ENCODE data around the gene SDSL. TPM values are rescaled to one million over a fixed set of nuclear protein-coding genes. Genes with fewer than 3 reads are reported as not detected.

The SDSL gene
- total and polyA plus RNA-seq, 4 donors, result 3.8 to 13.4 (median 6.8) TPM

- ATAC-seq (ENCODE audit: low FRiP score), result no peak
- H3K36me3 ChIP-seq (ENCODE audit: control insufficient read depth in 1 of 2, insufficient read depth in 2 of 2, low read length in 1 of 2), result no peaks in the 10 kb centered on the region
- no peaks in the 10 kb centered on the region for H3K4me1 ChIP-seq (ENCODE audit: control insufficient read depth in 1 of 2, insufficient read depth in 2 of 2, low read length in 2 of 2)
- no peaks in the 10 kb centered on the region for H3K9me3 ChIP-seq (ENCODE audit: control insufficient read depth, low read length)
- 87 to 88% methylated on average over 4 of the region's 4 CpGs for WGBS, 2 donors
- intact Hi-C loops (cut with DNase I), result no loop called here
- H3K27ac ChIP-seq (ENCODE audit: low read depth in 1 of 2, low read length in 2 of 2), result no peak overlapping the region
- no peak for DNase-seq
- no peaks in the 10 kb centered on the region for H3K27me3 ChIP-seq (ENCODE audit: control insufficient read depth in 1 of 2, insufficient read depth in 2 of 2, low read length in 1 of 2)
- H3K4me3 ChIP-seq (ENCODE audit: low read length in 2 of 2), result no peak overlapping the region
These were observed 21.8 kb upstream of the SDSL start for GRCh38 chr12:113400362-113400761.

- Histone ChIP-seq H3K36me3 (ENCODE audit: control insufficient read depth in 1 of 2, insufficient read depth in 2 of 2, low read length in 1 of 2) (no peaks in the 10 kb centered on the region), H3K4me1 (ENCODE audit: control insufficient read depth in 1 of 2, insufficient read depth in 2 of 2, low read length in 2 of 2) (no peaks in the 10 kb centered on the region), H3K4me3 (ENCODE audit: low read length in 2 of 2) (no peak overlapping the region), H3K27me3 (ENCODE audit: control insufficient read depth in 1 of 2, insufficient read depth in 2 of 2, low read length in 1 of 2) (no peaks in the 10 kb centered on the region), H3K9me3 (ENCODE audit: control insufficient read depth, low read length) (no peaks in the 10 kb centered on the region), H3K27ac (ENCODE audit: low read depth in 1 of 2, low read length in 2 of 2) (no peak overlapping the region)
- 70 to 76% methylated on average over 13 of the region's 13 CpGs for WGBS, 2 donors
- DNase-seq, result no peak
- ATAC-seq (ENCODE audit: low FRiP score), result no peak
- intact Hi-C loops (cut with DNase I), result no loop called here
These were observed 20.8 kb upstream of the SDSL start for GRCh38 chr12:113401066-113402000.

GRCh38 chr12:113402586-113403260, 19.5 kb upstream of the SDSL start:
- Histone ChIP-seq H3K36me3 (ENCODE audit: control insufficient read depth in 1 of 2, insufficient read depth in 2 of 2, low read length in 1 of 2) (no peaks in the 10 kb centered on the region), H3K27ac (ENCODE audit: low read depth in 1 of 2, low read length in 2 of 2) (no peak overlapping the region), H3K9me3 (ENCODE audit: control insufficient read depth, low read length) (no peaks in the 10 kb centered on the region), H3K4me3 (ENCODE audit: low read length in 2 of 2) (no peak overlapping the region), H3K27me3 (ENCODE audit: control insufficient read depth in 1 of 2, insufficient read depth in 2 of 2, low read length in 1 of 2) (no peaks in the 10 kb centered on the region), H3K4me1 (ENCODE audit: control insufficient read depth in 1 of 2, insufficient read depth in 2 of 2, low read length in 2 of 2) (no peaks in the 10 kb centered on the region)
- intact Hi-C loops (cut with DNase I), result no loop called here
- 93% methylated on average over 23 of the region's 23 CpGs for WGBS, 2 donors
- ATAC-seq (ENCODE audit: low FRiP score) (no peak), DNase-seq (no peak)

GRCh38 chr12:113403435-113404415, 18.5 kb upstream of the SDSL start, which contains the start of gene SDS:
Gene SDS, minus strand, starts transcription at chr12:113403887. Its CDS starts 4,179 bp downstream, at chr12:113399708.
- ATAC-seq (ENCODE audit: low FRiP score) (peak; percentile 56), DNase-seq (peak in 1 of 2 donors; percentile 80)
- Histone ChIP-seq H3K36me3 (ENCODE audit: control insufficient read depth in 1 of 2, insufficient read depth in 2 of 2, low read length in 1 of 2) (no peaks in the 10 kb centered on the region), H3K27me3 (ENCODE audit: control insufficient read depth in 1 of 2, insufficient read depth in 2 of 2, low read length in 1 of 2) (no peaks in the 10 kb centered on the region), H3K4me1 (ENCODE audit: control insufficient read depth in 1 of 2, insufficient read depth in 2 of 2, low read length in 2 of 2) (no peaks in the 10 kb centered on the region), H3K27ac (ENCODE audit: low read depth in 1 of 2, low read length in 2 of 2) (no peak within 1 kb of the TSS), H3K9me3 (ENCODE audit: control insufficient read depth, low read length) (no peaks in the 10 kb centered on the region), H3K4me3 (ENCODE audit: low read length in 2 of 2) (no peak within 1 kb of the TSS)
- 27 to 32% methylated on average over 14 of the region's 14 CpGs for WGBS, 2 donors
- intact Hi-C loops (cut with DNase I), result no loop called here

- Histone ChIP-seq H3K4me3 (ENCODE audit: low read length in 2 of 2) (no peak overlapping the region), H3K27ac (ENCODE audit: low read depth in 1 of 2, low read length in 2 of 2) (no peak overlapping the region), H3K9me3 (ENCODE audit: control insufficient read depth, low read length) (no peaks in the 10 kb centered on the region), H3K27me3 (ENCODE audit: control insufficient read depth in 1 of 2, insufficient read depth in 2 of 2, low read length in 1 of 2) (no peaks in the 10 kb centered on the region), H3K4me1 (ENCODE audit: control insufficient read depth in 1 of 2, insufficient read depth in 2 of 2, low read length in 2 of 2) (no peaks in the 10 kb centered on the region), H3K36me3 (ENCODE audit: control insufficient read depth in 1 of 2, insufficient read depth in 2 of 2, low read length in 1 of 2) (no peaks in the 10 kb centered on the region)
- DNase-seq (no peak), ATAC-seq (ENCODE audit: low FRiP score) (no peak)
- WGBS, 2 donors, result 63 to 67% methylated on average over 3 of the region's 3 CpGs
- intact Hi-C loops (cut with DNase I), result no loop called here
These were observed 16.5 kb upstream of the SDSL start for GRCh38 chr12:113405694-113406093.

GRCh38 chr12:113407931-113408600, 14.1 kb upstream of the SDSL start:
- DNase-seq (no peak), ATAC-seq (ENCODE audit: low FRiP score) (no peak)
- Histone ChIP-seq H3K4me1 (ENCODE audit: control insufficient read depth in 1 of 2, insufficient read depth in 2 of 2, low read length in 2 of 2) (no peaks in the 10 kb centered on the region), H3K36me3 (ENCODE audit: control insufficient read depth in 1 of 2, insufficient read depth in 2 of 2, low read length in 1 of 2) (no peaks in the 10 kb centered on the region), H3K27me3 (ENCODE audit: control insufficient read depth in 1 of 2, insufficient read depth in 2 of 2, low read length in 1 of 2) (no peaks in the 10 kb centered on the region), H3K9me3 (ENCODE audit: control insufficient read depth, low read length) (no peaks in the 10 kb centered on the region), H3K27ac (ENCODE audit: low read depth in 1 of 2, low read length in 2 of 2) (no peak overlapping the region), H3K4me3 (ENCODE audit: low read length in 2 of 2) (no peak overlapping the region)
- intact Hi-C loops (cut with DNase I), result no loop called here
- 51 to 52% methylated on average over 6 of the region's 6 CpGs for WGBS, 2 donors

GRCh38 chr12:113408756-113409298, 13.4 kb upstream of the SDSL start:
- no peaks in the 10 kb centered on the region for H3K4me1 ChIP-seq (ENCODE audit: control insufficient read depth in 1 of 2, insufficient read depth in 2 of 2, low read length in 2 of 2)
- no peak for DNase-seq
- intact Hi-C loops (cut with DNase I), result no loop called here
- no peak for ATAC-seq (ENCODE audit: low FRiP score)
- no peak overlapping the region for H3K27ac ChIP-seq (ENCODE audit: low read depth in 1 of 2, low read length in 2 of 2)
- no peaks in the 10 kb centered on the region for H3K27me3 ChIP-seq (ENCODE audit: control insufficient read depth in 1 of 2, insufficient read depth in 2 of 2, low read length in 1 of 2)
- no peaks in the 10 kb centered on the region for H3K36me3 ChIP-seq (ENCODE audit: control insufficient read depth in 1 of 2, insufficient read depth in 2 of 2, low read length in 1 of 2)
- WGBS, 2 donors, result 92 to 93% methylated on average over 11 of the region's 11 CpGs
- no peak overlapping the region for H3K4me3 ChIP-seq (ENCODE audit: low read length in 2 of 2)
- H3K9me3 ChIP-seq (ENCODE audit: control insufficient read depth, low read length), result no peaks in the 10 kb centered on the region

Measured in aorta (tissue), 5 donors.